NOMO-1 treated with DMSO at 0.1 percent for 48 hours (cell line): ENCODE results near the gene PCDHGA10.
"Not testable (repeated sequence)": the region's sequence is repeated elsewhere in the genome, so short reads cannot be mapped to it uniquely, and the experiment has no call there.

Source experiments
- DNase-seq: peaks from one replicate; lab custom pipeline; 2025; ENCODE audit not compliant: unreplicated experiment; lab: John Stamatoyannopoulos, UW

PCDHGA10 gene

DNA sequence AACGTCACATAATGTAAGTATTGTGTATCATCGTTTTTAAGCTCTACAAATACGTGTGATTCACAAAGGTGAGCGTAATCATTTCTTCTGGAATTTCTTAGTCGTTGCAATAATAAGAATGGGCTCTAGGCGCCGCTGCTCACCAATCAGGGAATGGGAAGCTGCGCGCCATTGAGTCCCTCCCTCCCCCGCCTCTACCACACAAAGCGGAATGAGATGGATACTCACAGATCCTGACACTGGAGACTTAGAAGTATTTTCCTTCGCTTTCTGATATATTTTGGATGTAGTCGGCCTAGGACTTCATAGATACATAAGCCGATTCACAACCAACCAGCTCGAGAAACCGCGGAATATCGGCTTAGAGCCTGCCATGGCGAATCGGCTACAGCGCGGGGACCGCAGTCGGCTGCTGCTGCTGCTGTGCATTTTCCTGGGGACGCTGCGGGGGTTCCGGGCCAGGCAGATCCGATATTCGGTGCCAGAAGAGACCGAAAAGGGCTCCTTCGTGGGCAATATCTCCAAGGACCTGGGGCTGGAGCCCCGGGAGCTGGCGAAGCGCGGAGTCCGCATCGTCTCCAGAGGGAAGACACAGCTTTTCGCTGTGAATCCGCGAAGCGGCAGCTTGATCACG is 8.2 kb downstream of the PCDHGA10 start, which contains the start of gene PCDHGA11:
Gene PCDHGA11 (plus strand): TSS at position 197 of the 634 bp plus-strand sequence. CDS start 177 bp downstream, at position 374.
- DNase-seq, result peak; percentile 52

- DNase-seq, result no peak
Measured at GRCh38 chr5:141421489-141421855, 8.7 kb downstream of the PCDHGA10 start.

- DNase-seq, result no peak
Measured at GRCh38 chr5:141422742-141423291, 10.0 kb downstream of the PCDHGA10 start.

- DNase-seq, result no peak
Measured at GRCh38 chr5:141427783-141428426, 15.1 kb downstream of the PCDHGA10 start.

DNA sequence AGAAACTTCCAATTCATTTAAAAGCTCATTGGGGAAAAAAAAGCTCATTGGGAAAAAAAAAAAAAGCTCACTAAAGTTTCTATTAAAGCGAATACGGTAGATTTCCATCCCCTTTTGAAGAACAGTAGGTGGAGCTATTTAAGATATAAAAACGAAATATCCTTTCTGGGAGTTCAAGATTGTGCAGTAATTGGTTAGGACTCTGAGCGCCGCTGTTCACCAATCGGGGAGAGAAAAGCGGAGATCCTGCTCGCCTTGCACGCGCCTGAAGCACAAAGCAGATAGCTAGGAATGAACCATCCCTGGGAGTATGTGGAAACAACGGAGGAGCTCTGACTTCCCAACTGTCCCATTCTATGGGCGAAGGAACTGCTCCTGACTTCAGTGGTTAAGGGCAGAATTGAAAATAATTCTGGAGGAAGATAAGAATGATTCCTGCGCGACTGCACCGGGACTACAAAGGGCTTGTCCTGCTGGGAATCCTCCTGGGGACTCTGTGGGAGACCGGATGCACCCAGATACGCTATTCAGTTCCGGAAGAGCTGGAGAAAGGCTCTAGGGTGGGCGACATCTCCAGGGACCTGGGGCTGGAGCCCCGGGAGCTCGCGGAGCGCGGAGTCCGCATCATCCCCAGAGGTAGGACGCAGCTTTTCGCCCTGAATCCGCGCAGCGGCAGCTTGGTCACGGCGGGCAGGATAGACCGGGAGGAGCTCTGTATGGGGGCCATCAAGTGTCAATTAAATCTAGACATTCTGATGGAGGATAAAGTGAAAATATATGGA is 17.7 kb downstream of the PCDHGA10 start, which contains the start of gene PCDHGA12:
Gene PCDHGA12 (plus strand): TSS at position 176 of the 782 bp plus-strand sequence. CDS start 253 bp downstream, at position 429.
- peak; percentile 52 for DNase-seq

GRCh38 chr5:141431286-141431685 is 18.5 kb downstream of the PCDHGA10 start:
- no peak for DNase-seq

DNA sequence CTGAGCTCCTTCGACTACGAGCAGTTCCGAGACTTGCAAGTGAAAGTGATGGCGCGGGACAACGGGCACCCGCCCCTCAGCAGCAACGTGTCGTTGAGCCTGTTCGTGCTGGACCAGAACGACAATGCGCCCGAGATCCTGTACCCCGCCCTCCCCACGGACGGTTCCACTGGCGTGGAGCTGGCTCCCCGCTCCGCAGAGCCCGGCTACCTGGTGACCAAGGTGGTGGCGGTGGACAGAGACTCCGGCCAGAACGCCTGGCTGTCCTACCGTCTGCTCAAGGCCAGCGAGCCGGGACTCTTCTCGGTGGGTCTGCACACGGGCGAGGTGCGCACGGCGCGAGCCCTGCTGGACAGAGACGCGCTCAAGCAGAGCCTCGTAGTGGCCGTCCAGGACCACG is 19.5 kb downstream of the PCDHGA10 start:
- DNase-seq, result not testable (repeated sequence)

DNA sequence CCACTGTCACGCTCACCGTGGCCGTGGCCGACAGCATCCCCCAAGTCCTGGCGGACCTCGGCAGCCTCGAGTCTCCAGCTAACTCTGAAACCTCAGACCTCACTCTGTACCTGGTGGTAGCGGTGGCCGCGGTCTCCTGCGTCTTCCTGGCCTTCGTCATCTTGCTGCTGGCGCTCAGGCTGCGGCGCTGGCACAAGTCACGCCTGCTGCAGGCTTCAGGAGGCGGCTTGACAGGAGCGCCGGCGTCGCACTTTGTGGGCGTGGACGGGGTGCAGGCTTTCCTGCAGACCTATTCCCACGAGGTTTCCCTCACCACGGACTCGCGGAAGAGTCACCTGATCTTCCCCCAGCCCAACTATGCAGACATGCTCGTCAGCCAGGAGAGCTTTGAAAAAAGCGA is 19.9 kb downstream of the PCDHGA10 start:
- DNase-seq, result not testable (repeated sequence)

DNA sequence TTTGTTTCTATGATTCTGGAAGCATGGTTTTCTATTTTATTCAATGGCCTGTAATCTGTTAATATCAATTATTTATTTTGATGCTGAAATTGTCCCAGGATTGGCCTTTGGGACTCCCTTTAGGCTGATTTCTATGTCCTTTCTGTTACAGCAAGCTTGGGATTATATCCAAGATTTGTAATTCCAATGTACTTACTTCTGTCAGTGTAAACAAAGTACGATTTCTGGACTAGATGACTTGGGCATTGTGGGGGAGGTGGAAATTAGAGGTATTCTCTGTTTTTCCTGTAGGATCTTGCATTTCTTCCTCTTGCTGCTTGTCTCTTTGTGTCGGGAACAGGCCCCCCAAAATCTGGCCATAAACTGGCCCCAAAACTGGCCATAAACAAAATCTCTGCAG is 21.2 kb downstream of the PCDHGA10 start:
- DNase-seq, result no peak

DNA sequence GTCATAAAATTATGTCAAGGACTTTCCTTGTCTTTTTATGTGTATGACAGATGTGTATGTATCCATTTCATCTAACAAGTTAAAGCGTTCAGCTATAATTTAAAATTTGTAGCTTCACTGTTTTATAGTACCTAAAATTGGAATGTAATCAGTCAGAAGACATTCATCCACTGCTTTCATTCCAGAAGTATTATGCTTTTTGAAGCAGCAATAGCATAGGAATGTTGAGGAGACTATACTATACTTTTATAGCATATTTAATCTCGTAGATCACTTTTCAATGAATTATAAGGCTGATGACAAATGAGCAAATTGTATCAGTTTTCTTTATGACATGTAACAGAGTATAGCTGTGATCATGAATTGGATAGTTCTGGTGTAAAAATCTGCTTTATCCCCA is 24.4 kb downstream of the PCDHGA10 start:
- DNase-seq, result no peak

DNA sequence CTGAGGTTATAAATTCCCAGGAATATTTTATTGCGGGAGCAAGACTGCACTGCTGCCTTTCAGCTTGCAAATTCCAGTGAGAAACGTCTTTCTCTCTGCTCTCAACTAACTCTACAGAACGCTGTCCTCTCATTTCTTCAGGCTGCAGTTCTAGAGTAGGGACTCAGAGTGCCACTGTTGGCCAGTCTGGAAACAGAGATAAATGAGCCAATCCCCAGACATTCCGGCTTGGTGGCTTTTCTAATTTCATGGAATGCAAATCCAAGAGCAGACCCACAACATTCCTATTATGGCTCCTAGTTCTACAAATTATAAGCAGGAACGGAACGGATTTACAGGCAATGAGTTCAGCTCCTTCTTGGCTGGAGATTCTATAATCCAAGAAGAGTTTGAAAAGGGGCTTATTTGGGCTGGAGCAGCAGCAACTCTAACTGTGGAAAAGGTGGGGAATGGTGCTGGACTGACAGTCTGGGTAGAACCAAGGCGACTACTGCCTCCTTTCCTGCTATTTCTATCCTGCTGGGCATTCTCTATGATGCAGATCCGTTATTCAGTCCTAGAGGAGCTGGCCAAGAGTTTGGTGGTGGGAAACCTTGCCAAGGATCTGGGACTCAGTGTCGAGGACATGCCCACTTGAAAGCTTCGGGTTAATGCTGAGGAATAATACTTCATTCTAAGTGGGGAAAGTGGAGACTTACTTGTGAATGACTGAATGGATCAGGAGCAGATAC is 26.8 kb downstream of the PCDHGA10 start:
- DNase-seq, result no peak

DNA sequence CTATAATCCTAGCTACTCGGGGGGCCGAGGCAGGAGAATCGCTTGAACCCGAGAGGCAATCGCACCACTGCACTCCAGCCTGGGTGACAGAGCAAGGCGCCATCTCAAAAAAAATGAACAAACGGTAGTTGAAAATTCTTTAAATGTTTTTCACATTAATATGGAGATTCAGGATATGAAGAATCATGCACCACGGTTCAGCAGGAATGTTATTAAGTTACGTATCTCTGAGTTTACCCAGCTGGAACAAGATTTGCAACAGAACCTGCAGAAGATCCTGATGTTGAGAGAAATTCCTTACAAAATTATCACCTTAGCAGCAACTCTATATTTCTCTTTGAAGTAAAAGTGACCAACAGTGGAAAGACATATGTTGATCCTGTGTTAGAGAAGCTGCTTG is 27.6 kb downstream of the PCDHGA10 start:
- DNase-seq, result no peak

DNA sequence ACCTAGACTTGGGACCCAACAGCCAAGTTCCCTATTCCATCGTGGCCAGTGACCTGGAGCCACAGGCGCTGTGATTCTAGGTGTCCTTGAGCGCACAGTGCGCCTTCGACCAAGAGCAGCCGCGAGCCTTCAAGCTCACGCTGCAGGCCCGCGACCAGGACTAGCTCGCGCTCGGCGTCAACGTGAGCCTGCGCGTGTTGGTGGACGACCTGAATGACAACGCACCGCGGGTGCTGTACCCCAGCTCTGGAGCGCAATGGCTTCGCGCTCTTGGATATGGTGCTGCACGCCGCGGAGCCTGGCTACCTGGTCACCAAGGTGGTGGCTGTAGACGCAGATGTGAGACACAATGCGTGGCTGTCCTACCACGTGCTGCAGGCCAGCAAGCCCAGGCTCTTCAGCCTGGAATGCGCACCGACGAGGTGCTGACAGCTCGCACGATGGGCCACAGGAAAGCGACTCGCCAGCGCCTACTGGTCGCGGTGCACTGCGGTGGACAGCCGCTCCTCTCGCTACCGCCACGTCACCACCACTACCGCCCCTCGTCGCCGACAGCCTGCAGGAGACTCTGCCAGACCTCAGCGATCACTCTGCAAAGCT is 28.9 kb downstream of the PCDHGA10 start:
- no peak for DNase-seq

GRCh38 chr5:141465351-141465750 is 52.6 kb downstream of the PCDHGA10 start:
- no peak for DNase-seq
